HEK293 (cell line): Measurements from ENCODE around the gene ACADVL.

Source experiments
- CTCF ChIA-PET: fragments of 350-600 bp; formaldehyde crosslinking; extraction: SDS; loops from one replicate; lab custom pipeline; 2021; ENCODE audit warnings: antibody characterized with exemption; lab: Yijun Ruan, JAX
- POLR2A ChIA-PET: fragments of 300-600 bp; formaldehyde crosslinking; extraction: SDS; loops from one replicate; lab custom pipeline; 2020; ENCODE audit warnings: antibody characterized with exemption, inconsistent platforms; lab: Yijun Ruan, JAX
- H3K27ac ChIP-seq: fragments of 200-500 bp; sonication (Bioruptor generic); 2 replicates; pipeline ENCODE4 v1.5.1; 2014; ENCODE audit warnings: low read depth, low read length, control low read depth, inconsistent platforms; ENCODE audit errors: extremely low read depth
- H3K36me3 ChIP-seq, 2 experiments: fragments of 200-500 bp in 1 of 2; sonication (Bioruptor generic) in 1 of 2; 1 replicate in 1 of 2; 2 replicates in 1 of 2; pipeline ENCODE4 v1.5.1; 2014 to 2017; ENCODE audit warnings: inconsistent platforms in 2 of 2, low read length in 2 of 2; ENCODE audit not compliant: control insufficient read depth in 2 of 2, insufficient read depth in 1 of 2
- H3K4me1 ChIP-seq: fragments of 200-500 bp; sonication (Bioruptor generic); 2 replicates; pipeline ENCODE4 v1.5.1; 2014; ENCODE audit warnings: mild to moderate bottlenecking, low read length, inconsistent platforms; ENCODE audit not compliant: control insufficient read depth, insufficient read depth
- H3K4me3 ChIP-seq: 2 replicates; pipeline ENCODE4 v1.5.1; 2011; ENCODE audit warnings: low read depth, mild to moderate bottlenecking, control low read depth, low read length, moderate library complexity
- H3K9me3 ChIP-seq: fragments of 200-500 bp; sonication (Bioruptor generic); 2 replicates; pipeline ENCODE4 v1.5.1; 2014; ENCODE audit warnings: low read depth, low read length, inconsistent platforms; ENCODE audit not compliant: control insufficient read depth, insufficient read depth
- PBX3 ChIP-seq: sonication (generic); formaldehyde crosslinking; IDR thresholded peaks from 2 replicates; pipeline ENCODE4 v1.8.1; 2022; ENCODE audit warnings: mild to moderate bottlenecking, moderate library complexity, missing genetic modification reagents
- SCRT1 ChIP-seq: fragments of 450-650 bp; formaldehyde crosslinking; IDR thresholded peaks from 2 replicates; pipeline ENCODE4 v1.5.1; 2016; ENCODE audit warnings: missing biosample characterization, missing genetic modification characterization, borderline replicate concordance
- SCRT2 ChIP-seq: fragments of 450-650 bp; formaldehyde crosslinking; IDR thresholded peaks from 2 replicates; pipeline ENCODE4 v1.5.1; 2016; ENCODE audit warnings: missing biosample characterization, missing genetic modification characterization
- ZNF394 ChIP-seq: fragments of 450-650 bp; formaldehyde crosslinking; IDR thresholded peaks from 2 replicates; pipeline ENCODE4 v1.5.1; 2016; ENCODE audit warnings: missing biosample characterization, missing genetic modification characterization, mild to moderate bottlenecking, moderate library complexity, borderline replicate concordance
- ZNF585B ChIP-seq: fragments of 450-650 bp; formaldehyde crosslinking; IDR thresholded peaks from 2 replicates; pipeline ENCODE4 v1.5.1; 2016; ENCODE audit warnings: missing biosample characterization, missing genetic modification characterization
- ZNF624 ChIP-seq: fragments of 450-650 bp; formaldehyde crosslinking; IDR thresholded peaks from 2 replicates; pipeline ENCODE4 v1.5.1; 2017; ENCODE audit warnings: missing biosample characterization, missing genetic modification characterization
- TF ChIP-seq, protein P1 (sequence below): fragments of 450-650 bp; formaldehyde crosslinking; IDR thresholded peaks from 2 replicates; pipeline ENCODE4 v1.5.1; 2016; ENCODE audit warnings: missing biosample characterization, missing genetic modification characterization
- TF ChIP-seq, protein P2 (sequence below): fragments of 450-650 bp; formaldehyde crosslinking; IDR thresholded peaks from 2 replicates; pipeline ENCODE4 v1.5.1; 2016; ENCODE audit warnings: missing biosample characterization, missing genetic modification characterization
- TF ChIP-seq, protein P3 (sequence below): fragments of 450-650 bp; formaldehyde crosslinking; IDR thresholded peaks from 2 replicates; pipeline ENCODE4 v1.5.1; 2016; ENCODE audit warnings: missing biosample characterization, missing genetic modification characterization

The ACADVL gene

DNA sequence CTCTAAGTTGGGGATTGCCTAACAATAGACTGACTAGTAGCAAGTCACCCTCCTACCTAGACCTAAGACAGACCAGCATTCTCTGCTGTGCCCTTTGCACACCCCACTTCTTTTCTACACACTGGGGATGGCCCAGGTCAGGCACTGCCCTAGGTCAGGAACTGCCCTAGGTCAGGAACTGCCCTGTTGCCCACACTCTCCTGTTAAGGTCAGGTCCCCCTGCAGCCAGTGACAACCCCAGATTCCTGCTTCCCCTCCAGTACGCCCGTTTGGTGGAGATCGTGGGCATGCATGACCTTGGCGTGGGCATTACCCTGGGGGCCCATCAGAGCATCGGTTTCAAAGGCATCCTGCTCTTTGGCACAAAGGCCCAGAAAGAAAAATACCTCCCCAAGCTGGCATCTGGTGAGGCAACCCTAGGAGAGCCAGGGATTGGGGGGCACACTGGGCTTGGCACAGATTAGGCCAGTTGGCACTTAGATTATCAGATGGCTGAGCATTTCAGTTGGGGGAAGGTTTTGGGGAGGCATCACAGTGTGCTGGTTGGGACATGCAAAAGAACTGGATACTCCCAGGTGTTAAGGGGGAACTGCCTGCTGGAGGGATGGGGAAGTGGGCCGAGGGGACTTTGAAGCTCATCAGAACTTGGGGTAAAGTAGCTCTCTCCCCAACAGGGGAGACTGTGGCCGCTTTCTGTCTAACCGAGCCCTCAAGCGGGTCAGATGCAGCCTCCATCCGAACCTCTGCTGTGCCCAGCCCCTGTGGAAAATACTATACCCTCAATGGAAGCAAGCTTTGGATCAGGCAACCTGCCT is 1.7 kb downstream of the ACADVL start:
- TF ChIP-seq, protein P1, sequence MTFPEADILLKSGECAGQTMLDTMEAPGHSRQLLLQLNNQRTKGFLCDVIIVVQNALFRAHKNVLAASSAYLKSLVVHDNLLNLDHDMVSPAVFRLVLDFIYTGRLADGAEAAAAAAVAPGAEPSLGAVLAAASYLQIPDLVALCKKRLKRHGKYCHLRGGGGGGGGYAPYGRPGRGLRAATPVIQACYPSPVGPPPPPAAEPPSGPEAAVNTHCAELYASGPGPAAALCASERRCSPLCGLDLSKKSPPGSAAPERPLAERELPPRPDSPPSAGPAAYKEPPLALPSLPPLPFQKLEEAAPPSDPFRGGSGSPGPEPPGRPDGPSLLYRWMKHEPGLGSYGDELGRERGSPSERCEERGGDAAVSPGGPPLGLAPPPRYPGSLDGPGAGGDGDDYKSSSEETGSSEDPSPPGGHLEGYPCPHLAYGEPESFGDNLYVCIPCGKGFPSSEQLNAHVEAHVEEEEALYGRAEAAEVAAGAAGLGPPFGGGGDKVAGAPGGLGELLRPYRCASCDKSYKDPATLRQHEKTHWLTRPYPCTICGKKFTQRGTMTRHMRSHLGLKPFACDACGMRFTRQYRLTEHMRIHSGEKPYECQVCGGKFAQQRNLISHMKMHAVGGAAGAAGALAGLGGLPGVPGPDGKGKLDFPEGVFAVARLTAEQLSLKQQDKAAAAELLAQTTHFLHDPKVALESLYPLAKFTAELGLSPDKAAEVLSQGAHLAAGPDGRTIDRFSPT (tag by site-specific recombination): peak; percentile 85
- TF ChIP-seq PBX3 (CRISPR knock-in tag): no peak
- Histone ChIP-seq H3K4me3 (no peak overlapping the region), H3K27ac (peak overlapping the region; percentile 49; the same call in 1 of the 2 replicates), H3K36me3 (peaks cover 20 to 55% of the 10 kb centered on the region in 2 experiments; a peak in 2 of 3 replicates), H3K9me3 (no peaks in the 10 kb centered on the region), H3K4me1 (peaks cover 3% of the 10 kb centered on the region; the same call in 1 of the 2 replicates)
- CTCF ChIA-PET: interaction anchor here (0.6 to 4.2 kb wide), 18 partner anchors 9 to 582 kb away, joined by 3 to 34 read pairs (median 6); partner anchors contain the start of genes DVL2, GABARAP, PHF23 and SLC2A4
- POLR2A ChIA-PET: interaction anchor here (0.5 to 9.8 kb wide), 19 partner anchors 7 to 936 kb away, joined by 3 to 284 read pairs (median 6); partner anchors contain the start of genes CTDNEP1, DVL2, ELP5 and GABARAP

- TF ChIP-seq SCRT1 (peak; percentile 97), ZNF585B (tag by site-specific recombination) (no peak), ZNF394 (tag by site-specific recombination) (no peak), ZNF624 (tag by site-specific recombination) (no peak), SCRT2 (tag by site-specific recombination) (peak; percentile 98)
- TF ChIP-seq, protein P2, sequence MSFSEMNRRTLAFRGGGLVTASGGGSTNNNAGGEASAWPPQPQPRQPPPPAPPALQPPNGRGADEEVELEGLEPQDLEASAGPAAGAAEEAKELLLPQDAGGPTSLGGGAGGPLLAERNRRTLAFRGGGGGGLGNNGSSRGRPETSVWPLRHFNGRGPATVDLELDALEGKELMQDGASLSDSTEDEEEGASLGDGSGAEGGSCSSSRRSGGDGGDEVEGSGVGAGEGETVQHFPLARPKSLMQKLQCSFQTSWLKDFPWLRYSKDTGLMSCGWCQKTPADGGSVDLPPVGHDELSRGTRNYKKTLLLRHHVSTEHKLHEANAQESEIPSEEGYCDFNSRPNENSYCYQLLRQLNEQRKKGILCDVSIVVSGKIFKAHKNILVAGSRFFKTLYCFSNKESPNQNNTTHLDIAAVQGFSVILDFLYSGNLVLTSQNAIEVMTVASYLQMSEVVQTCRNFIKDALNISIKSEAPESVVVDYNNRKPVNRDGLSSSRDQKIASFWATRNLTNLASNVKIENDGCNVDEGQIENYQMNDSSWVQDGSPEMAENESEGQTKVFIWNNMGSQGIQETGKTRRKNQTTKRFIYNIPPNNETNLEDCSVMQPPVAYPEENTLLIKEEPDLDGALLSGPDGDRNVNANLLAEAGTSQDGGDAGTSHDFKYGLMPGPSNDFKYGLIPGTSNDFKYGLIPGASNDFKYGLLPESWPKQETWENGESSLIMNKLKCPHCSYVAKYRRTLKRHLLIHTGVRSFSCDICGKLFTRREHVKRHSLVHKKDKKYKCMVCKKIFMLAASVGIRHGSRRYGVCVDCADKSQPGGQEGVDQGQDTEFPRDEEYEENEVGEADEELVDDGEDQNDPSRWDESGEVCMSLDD (tag by site-specific recombination): 0 out of 2 replicates have a peak, but pooled peaks have one; percentile 18
- TF ChIP-seq, protein P3, sequence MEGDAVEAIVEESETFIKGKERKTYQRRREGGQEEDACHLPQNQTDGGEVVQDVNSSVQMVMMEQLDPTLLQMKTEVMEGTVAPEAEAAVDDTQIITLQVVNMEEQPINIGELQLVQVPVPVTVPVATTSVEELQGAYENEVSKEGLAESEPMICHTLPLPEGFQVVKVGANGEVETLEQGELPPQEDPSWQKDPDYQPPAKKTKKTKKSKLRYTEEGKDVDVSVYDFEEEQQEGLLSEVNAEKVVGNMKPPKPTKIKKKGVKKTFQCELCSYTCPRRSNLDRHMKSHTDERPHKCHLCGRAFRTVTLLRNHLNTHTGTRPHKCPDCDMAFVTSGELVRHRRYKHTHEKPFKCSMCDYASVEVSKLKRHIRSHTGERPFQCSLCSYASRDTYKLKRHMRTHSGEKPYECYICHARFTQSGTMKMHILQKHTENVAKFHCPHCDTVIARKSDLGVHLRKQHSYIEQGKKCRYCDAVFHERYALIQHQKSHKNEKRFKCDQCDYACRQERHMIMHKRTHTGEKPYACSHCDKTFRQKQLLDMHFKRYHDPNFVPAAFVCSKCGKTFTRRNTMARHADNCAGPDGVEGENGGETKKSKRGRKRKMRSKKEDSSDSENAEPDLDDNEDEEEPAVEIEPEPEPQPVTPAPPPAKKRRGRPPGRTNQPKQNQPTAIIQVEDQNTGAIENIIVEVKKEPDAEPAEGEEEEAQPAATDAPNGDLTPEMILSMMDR (tag by site-specific recombination): no peak
- TF ChIP-seq, protein P1 (tag by site-specific recombination): peak; percentile 40; the same call in 1 of the 2 replicates
- CTCF ChIA-PET: interaction anchor here (0.6 to 4.2 kb wide), 5 partner anchors 8 to 581 kb away, joined by 3 to 34 read pairs (median 7); no protein-coding TSS in a partner anchor
Measured at GRCh38 chr17:7222093-7222971, 2.6 kb downstream of the ACADVL start.

More at GRCh38 chr17:7222093-7222971, 2.6 kb downstream of the ACADVL start:
- POLR2A ChIA-PET: interaction anchor here (0.7 to 9.8 kb wide), 10 partner anchors 8 to 213 kb away, joined by 3 to 284 read pairs (median 12); partner anchors contain the start of genes CTDNEP1, DVL2, ELP5 and GABARAP
- peaks cover 3% of the 10 kb centered on the region; the same call in 1 of the 2 replicates for H3K4me1 ChIP-seq
- H3K9me3 ChIP-seq: no peaks in the 10 kb centered on the region
- H3K27ac ChIP-seq: peak overlapping the region; percentile 49; the same call in 1 of the 2 replicates
- H3K36me3 ChIP-seq: peaks cover 20 to 64% of the 10 kb centered on the region in 2 experiments; a peak in 2 of 3 replicates
- H3K4me3 ChIP-seq: no peak overlapping the region
